ENCODE measurements around the gene NSRP1.
"Not testable (repeated sequence)": the region's sequence is repeated elsewhere in the genome, so short reads cannot be mapped to it uniquely, and the experiment has no call there.

NSRP1 gene

GRCh38 chr17:30186761-30187160, 70.1 kb downstream of the NSRP1 start:
- no peak for DNase-seq (ENCODE audit: low read depth)

GRCh38 chr17:30187573-30187972, 71.0 kb downstream of the NSRP1 start:
- DNase-seq (ENCODE audit: low read depth) = no peak

GRCh38 chr17:30188211-30188939, 71.8 kb downstream of the NSRP1 start:
- no peak for DNase-seq (ENCODE audit: low read depth)

GRCh38 chr17:30191072-30191471, 74.5 kb downstream of the NSRP1 start:
- DNase-seq (ENCODE audit: low read depth) = no peak

GRCh38 chr17:30196504-30196903, 79.9 kb downstream of the NSRP1 start:
- DNase-seq (ENCODE audit: low read depth) = no peak

GRCh38 chr17:30197416-30197815, 80.8 kb downstream of the NSRP1 start:
- DNase-seq (ENCODE audit: low read depth) = no peak

- DNase-seq (ENCODE audit: low read depth) = no peak
Measured at GRCh38 chr17:30199600-30199999, 83.0 kb downstream of the NSRP1 start.

GRCh38 chr17:30200106-30200505, 83.5 kb downstream of the NSRP1 start:
- no peak for DNase-seq (ENCODE audit: low read depth)

GRCh38 chr17:30200656-30201055, 84.0 kb downstream of the NSRP1 start:
- DNase-seq (ENCODE audit: low read depth) = not testable (repeated sequence)

- no peak for DNase-seq (ENCODE audit: low read depth)
Measured at GRCh38 chr17:30203471-30203981, 86.9 kb downstream of the NSRP1 start.

GRCh38 chr17:30207655-30208054, 91.0 kb downstream of the NSRP1 start:
- DNase-seq (ENCODE audit: low read depth) = no peak

- no peak for DNase-seq (ENCODE audit: low read depth)
Measured at GRCh38 chr17:30208214-30208613, 91.6 kb downstream of the NSRP1 start.

GRCh38 chr17:30209930-30210329, 93.3 kb downstream of the NSRP1 start:
- no peak for DNase-seq (ENCODE audit: low read depth)

- DNase-seq (ENCODE audit: low read depth) = no peak
Measured at GRCh38 chr17:30210366-30210765, 93.8 kb downstream of the NSRP1 start.

GRCh38 chr17:30210901-30211300, 94.3 kb downstream of the NSRP1 start:
- DNase-seq (ENCODE audit: low read depth) = no peak

- DNase-seq (ENCODE audit: low read depth) = no peak
Measured at GRCh38 chr17:30211371-30211770, 94.8 kb downstream of the NSRP1 start.

GRCh38 chr17:30212750-30213149, 96.1 kb downstream of the NSRP1 start:
- no peak for DNase-seq (ENCODE audit: low read depth)

- no peak for DNase-seq (ENCODE audit: low read depth)
Measured at GRCh38 chr17:30217054-30217453, 100.4 kb downstream of the NSRP1 start.

GRCh38 chr17:30217746-30218245, 101.2 kb downstream of the NSRP1 start:
- DNase-seq (ENCODE audit: low read depth) = no peak

- no peak for DNase-seq (ENCODE audit: low read depth)
Measured at GRCh38 chr17:30218799-30219198, 102.2 kb downstream of the NSRP1 start.

- no peak for DNase-seq (ENCODE audit: low read depth)
Measured at GRCh38 chr17:30219315-30219714, 102.7 kb downstream of the NSRP1 start.

- DNase-seq (ENCODE audit: low read depth) = no peak
Measured at GRCh38 chr17:30219833-30220232, 103.2 kb downstream of the NSRP1 start.

- DNase-seq (ENCODE audit: low read depth) = no peak
Measured at GRCh38 chr17:30220414-30220813, 103.8 kb downstream of the NSRP1 start.

- DNase-seq (ENCODE audit: low read depth) = no peak
Measured at GRCh38 chr17:30221346-30221745, 104.7 kb downstream of the NSRP1 start.

Data from EH (cell line).